Measurements from ENCODE around the gene DDN. TPM values are rescaled to one million over a fixed set of nuclear protein-coding genes. Genes with fewer than 3 reads are reported as not detected.

The DDN gene
- total and polyA plus RNA-seq, 9 of the 15 experiments (the other 6 are each of a cell fraction or from before 2014, with no cell fraction given), result 0.03 to 3.6 (median 1.6) TPM

DNA sequence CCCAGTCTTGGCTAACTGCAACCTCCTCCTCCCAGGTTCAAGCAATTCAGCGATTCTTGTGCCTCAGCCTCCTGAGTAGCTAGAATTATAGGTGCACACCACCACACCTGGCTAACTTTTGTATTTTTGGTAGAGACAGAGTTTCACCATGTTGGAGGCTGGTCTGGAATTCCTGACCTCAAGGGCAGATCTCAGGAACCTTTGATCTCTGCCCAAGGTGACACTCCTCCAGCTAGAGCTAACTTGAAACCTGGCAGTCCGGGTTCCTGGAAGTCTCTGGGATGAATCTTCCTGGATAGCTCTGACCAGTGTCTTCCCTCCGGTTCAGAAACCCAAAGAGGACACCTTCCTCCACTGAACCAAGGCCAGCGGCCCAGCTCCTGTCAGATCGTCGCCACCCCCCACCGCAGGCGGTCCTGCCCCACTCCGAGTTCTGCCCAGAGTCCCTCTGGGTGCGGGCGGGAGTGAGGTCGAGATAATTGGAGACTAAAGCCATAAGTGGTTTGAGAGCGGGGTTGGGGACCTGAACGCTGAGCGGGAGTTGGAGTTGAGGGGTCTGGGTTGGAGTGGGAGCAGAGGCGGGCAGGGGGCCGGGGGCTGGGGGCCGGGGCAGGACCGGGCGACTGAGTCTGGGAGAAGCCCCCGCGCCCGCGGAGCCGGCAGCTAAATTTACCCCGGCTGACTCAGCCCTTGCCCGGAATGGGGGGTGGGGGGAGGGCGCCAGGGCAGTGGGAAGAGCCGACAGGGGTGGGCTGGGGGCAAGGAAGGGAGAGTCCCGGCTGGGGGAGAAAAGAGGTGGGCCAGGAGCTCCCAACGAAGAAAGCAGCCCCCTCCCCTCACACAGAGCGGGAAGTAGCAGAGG, 4.7 kb downstream of the DDN start:
- intact Hi-C loops (cut with micrococcal nuclease) (loop anchor here (1.0 to 10.0 kb wide), 3 partner anchors 58 to 240 kb away; partner anchors contain the start of gene DDX23), in situ Hi-C loops (cut with MboI) (no loop called here)
- WGBS (ENCODE audit: insufficient coverage, low coverage, missing lambda C conversion rate), result 36% methylated on average over 15 of the region's 32 CpGs
- ATAC-seq (no peak), FAIRE-seq (peak; percentile 15), DNase-seq (ENCODE audit: extremely low read depth in 1 of 4, low spot score in 3 of 4) (no peak)
- Histone ChIP-seq H3K79me2 (ENCODE audit: control insufficient read depth, insufficient read depth, low read length) (peaks cover 8% of the 10 kb centered on the region; the same call in 2 of the 3 replicates), H3K36me3 (ENCODE audit: control insufficient read depth, insufficient read depth, low read length) (no peaks in the 10 kb centered on the region), H3K9me3 (replicated peaks; ENCODE audit: control insufficient read depth, insufficient read depth, low read depth, low read length) (no peaks in the 10 kb centered on the region), H3K9ac (ENCODE audit: insufficient read depth in 1 of 2, low read depth in 2 of 2, low read length in 2 of 2) (peak overlapping the region in 1 of 2 experiments; percentile 4; a peak in 1 of 4 replicates), H3K27me3 (ENCODE audit: control insufficient read depth in 2 of 2, insufficient read depth in 2 of 2, low read length in 2 of 2) (0 out of 5 replicates have a peak, but pooled peaks cover 0 to 5% of the 10 kb centered on the region in 2 experiments), H3K9me1 (ENCODE audit: control insufficient read depth, insufficient read depth, low read length) (no peaks in the 10 kb centered on the region), H4K20me1 (replicated peaks; ENCODE audit: control insufficient read depth, insufficient read depth, low read length) (no peaks in the 10 kb centered on the region), H3K4me1 (replicated peaks in 1 of 2; ENCODE audit: control insufficient read depth in 2 of 2, insufficient read depth in 2 of 2, low read length in 2 of 2) (peaks cover 4 to 43% of the 10 kb centered on the region in 2 experiments; a peak in 4 of 5 replicates), H3K4me3 (no peak overlapping the region), H2AFZ (ENCODE audit: low read depth, low read length) (no peak overlapping the region), H3K4me2 (ENCODE audit: insufficient read depth, low read length) (no peak overlapping the region), H3K27ac (ENCODE audit: extremely low read depth, low read depth, low read length) (no peak overlapping the region)
- BruUV-seq (replicated peaks), result no TSS peak
- ChIA-PET POLR2A (interaction anchor here (0.9 to 1.1 kb wide), 3 partner anchors 15 to 136 kb away, joined by 3 read pairs; no protein-coding TSS in a partner anchor), CTCF (ENCODE audit: low intra/inter-chr PET ratio) (interaction anchor here (0.7 to 2.3 kb wide), 3 partner anchors 17 to 58 kb away, joined by 3 to 11 read pairs (median 5); partner anchors contain the start of gene WNT1)
- TF ChIP-seq POLR2A (conservative IDR thresholded peaks at IDR 0.05) (no peak), GABPA (tag; conservative IDR thresholded peaks at IDR 0.05; ENCODE audit: low read depth) (no peak), PHF20 (IDR thresholded peaks at IDR 0.05; ENCODE audit: partially characterized antibody) (no peak), KAT8 (IDR thresholded peaks at IDR 0.05; ENCODE audit: low read depth) (no peak), XRCC3 (IDR thresholded peaks at IDR 0.05) (no peak), ZNF431 (CRISPR knock-in tag; IDR thresholded peaks at IDR 0.05) (no peak), ZNF583 (CRISPR knock-in tag; IDR thresholded peaks at IDR 0.05) (no peak), ZNF232 (CRISPR knock-in tag; IDR thresholded peaks at IDR 0.05) (no peak), FOXA3 (CRISPR knock-in tag; conservative IDR thresholded peaks at IDR 0.05 in 1 of 2, IDR thresholded peaks at IDR 0.05 in 1 of 2) (no peak), NR2C1 (IDR thresholded peaks at IDR 0.05) (no peak), NR2C1 (tag; IDR thresholded peaks at IDR 0.05) (no peak)
- TF ChIP-seq, protein P1, sequence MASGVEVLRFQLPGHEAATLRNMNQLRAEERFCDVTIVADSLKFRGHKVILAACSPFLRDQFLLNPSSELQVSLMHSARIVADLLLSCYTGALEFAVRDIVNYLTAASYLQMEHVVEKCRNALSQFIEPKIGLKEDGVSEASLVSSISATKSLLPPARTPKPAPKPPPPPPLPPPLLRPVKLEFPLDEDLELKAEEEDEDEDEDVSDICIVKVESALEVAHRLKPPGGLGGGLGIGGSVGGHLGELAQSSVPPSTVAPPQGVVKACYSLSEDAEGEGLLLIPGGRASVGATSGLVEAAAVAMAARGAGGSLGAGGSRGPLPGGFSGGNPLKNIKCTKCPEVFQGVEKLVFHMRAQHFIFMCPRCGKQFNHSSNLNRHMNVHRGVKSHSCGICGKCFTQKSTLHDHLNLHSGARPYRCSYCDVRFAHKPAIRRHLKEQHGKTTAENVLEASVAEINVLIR (CRISPR knock-in tag; IDR thresholded peaks at IDR 0.05), result no peak
- TF ChIP-seq, protein P2, sequence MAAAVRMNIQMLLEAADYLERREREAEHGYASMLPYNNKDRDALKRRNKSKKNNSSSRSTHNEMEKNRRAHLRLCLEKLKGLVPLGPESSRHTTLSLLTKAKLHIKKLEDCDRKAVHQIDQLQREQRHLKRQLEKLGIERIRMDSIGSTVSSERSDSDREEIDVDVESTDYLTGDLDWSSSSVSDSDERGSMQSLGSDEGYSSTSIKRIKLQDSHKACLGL (CRISPR knock-in tag; IDR thresholded peaks at IDR 0.05; ENCODE audit: borderline replicate concordance, poor library complexity, severe bottlenecking), result no peak
- TF ChIP-seq, protein P3, sequence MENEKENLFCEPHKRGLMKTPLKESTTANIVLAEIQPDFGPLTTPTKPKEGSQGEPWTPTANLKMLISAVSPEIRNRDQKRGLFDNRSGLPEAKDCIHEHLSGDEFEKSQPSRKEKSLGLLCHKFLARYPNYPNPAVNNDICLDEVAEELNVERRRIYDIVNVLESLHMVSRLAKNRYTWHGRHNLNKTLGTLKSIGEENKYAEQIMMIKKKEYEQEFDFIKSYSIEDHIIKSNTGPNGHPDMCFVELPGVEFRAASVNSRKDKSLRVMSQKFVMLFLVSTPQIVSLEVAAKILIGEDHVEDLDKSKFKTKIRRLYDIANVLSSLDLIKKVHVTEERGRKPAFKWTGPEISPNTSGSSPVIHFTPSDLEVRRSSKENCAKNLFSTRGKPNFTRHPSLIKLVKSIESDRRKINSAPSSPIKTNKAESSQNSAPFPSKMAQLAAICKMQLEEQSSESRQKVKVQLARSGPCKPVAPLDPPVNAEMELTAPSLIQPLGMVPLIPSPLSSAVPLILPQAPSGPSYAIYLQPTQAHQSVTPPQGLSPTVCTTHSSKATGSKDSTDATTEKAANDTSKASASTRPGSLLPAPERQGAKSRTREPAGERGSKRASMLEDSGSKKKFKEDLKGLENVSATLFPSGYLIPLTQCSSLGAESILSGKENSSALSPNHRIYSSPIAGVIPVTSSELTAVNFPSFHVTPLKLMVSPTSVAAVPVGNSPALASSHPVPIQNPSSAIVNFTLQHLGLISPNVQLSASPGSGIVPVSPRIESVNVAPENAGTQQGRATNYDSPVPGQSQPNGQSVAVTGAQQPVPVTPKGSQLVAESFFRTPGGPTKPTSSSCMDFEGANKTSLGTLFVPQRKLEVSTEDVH (IDR thresholded peaks at IDR 0.05; ENCODE audit: low read depth, partially characterized antibody), result no peak
- TF ChIP-seq, protein P4, sequence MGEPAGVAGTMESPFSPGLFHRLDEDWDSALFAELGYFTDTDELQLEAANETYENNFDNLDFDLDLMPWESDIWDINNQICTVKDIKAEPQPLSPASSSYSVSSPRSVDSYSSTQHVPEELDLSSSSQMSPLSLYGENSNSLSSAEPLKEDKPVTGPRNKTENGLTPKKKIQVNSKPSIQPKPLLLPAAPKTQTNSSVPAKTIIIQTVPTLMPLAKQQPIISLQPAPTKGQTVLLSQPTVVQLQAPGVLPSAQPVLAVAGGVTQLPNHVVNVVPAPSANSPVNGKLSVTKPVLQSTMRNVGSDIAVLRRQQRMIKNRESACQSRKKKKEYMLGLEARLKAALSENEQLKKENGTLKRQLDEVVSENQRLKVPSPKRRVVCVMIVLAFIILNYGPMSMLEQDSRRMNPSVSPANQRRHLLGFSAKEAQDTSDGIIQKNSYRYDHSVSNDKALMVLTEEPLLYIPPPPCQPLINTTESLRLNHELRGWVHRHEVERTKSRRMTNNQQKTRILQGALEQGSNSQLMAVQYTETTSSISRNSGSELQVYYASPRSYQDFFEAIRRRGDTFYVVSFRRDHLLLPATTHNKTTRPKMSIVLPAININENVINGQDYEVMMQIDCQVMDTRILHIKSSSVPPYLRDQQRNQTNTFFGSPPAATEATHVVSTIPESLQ (CRISPR knock-in tag; IDR thresholded peaks at IDR 0.05), result no peak

All from K562 (cell line).